Umbilical cord (tissue), 2 donors: Measurements from ENCODE around the gene GALE. TPM values are rescaled to one million over a fixed set of nuclear protein-coding genes. Genes with fewer than 3 reads are reported as not detected.

Source experiments
- DNase-seq: peaks from one replicate; pipeline ENCODE4 v3.0.0-alpha.2; 2015; ENCODE audit warnings: low spot score
- total RNA-seq: library from RNA; depleted of rRNA; stranded (reverse); fragments of >200 nt; gene quantifications from one replicate; pipeline ENCODE4 v1.2.3, GENCODE V29; 2014; ENCODE audit warnings: low replicate concordance; ENCODE audit not compliant: insufficient read depth

The GALE gene
- total RNA-seq, 1 donor from 2014 or later, result 16.6 TPM

DNA sequence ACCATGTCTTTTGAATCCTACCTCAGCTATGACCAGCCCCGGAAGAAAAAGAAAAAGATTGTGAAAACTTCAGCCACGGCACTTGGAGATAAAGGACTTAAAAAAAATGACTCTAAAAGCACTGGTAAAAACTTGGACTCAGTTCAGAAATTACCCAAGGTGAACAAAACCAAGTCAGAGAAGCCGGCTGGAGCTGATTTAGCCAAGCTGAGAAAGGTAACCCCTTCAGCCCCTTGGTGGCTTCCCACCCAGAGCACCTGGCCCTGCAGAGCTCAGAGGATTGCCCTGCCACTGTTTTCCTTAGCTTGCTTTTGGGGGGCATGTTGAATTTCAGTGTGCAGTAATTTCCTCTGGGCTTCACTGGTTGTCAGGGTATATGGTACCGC lies 48.7 kb downstream of the GALE start:
- DNase-seq, result no peak

DNA sequence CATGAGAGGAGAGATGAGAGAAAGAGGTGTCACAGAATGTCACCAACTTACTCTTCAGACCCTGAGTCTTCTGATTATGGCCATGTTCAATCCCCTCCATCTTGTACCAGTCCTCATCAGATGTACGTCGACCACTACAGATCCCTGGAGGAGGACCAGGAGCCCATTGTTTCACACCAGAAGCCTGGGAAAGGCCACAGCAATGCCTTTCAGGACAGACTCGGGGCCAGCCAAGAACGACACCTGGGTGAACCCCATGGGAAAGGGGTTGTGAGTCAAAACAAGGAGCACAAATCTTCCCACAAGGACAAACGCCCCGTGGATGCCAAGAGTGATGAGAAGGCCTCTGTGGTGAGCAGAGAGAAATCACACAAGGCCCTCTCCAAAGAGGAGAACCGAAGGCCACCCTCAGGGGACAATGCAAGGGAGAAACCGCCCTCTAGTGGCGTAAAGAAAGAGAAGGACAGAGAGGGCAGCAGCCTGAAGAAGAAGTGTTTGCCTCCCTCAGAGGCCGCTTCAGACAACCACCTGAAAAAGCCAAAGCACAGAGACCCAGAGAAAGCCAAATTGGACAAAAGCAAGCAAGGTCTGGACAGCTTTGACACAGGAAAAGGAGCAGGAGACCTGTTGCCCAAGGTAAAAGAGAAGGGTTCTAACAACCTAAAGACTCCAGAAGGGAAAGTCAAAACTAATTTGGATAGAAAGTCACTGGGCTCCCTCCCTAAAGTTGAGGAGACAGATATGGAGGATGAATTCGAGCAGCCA lies 49.3 kb downstream of the GALE start:
- no peak for DNase-seq

DNA sequence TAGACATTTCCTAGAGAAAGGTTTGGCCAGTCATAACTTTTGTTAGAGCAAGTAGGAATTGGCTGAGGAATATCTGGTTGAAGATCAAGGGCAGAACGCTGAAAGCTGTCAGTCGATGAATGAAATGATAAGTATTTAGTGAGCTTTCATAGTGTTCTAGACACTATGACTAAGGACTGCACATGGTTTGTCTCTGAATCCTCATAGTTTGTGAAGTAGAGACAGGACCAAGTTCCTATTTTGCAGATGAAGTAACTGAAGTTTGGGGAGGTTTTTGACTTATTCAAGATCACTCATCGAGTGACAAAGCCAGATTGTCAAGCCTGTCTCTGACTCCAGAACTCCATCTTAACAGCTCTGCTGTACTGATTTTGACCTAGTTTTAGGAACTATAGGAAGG lies 52.5 kb downstream of the GALE start:
- DNase-seq, result no peak

Other genes starting within 250 kb of the GALE start
- gene ID3, start 241.3 kb downstream of the GALE start, total RNA-seq, result 151 TPM
- 1,023 TPM for gene RPL11, start 108.9 kb downstream of the GALE start, total RNA-seq
- gene ELOA, start 57.3 kb downstream of the GALE start, total RNA-seq, result 21.2 TPM
- gene PITHD1, start 22.3 kb downstream of the GALE start, total RNA-seq, result 46.7 TPM
- 26.2 TPM for gene LYPLA2, start 9.6 kb downstream of the GALE start, total RNA-seq
- 57.8 TPM for gene HMGCL, start 24.7 kb upstream of the GALE start, total RNA-seq
- 20.5 TPM for gene FUCA1, start 67.5 kb upstream of the GALE start, total RNA-seq
- under 0.01 TPM for gene CNR2, start 112.6 kb upstream of the GALE start, total RNA-seq
- gene PNRC2, start 159.1 kb upstream of the GALE start, total RNA-seq, result 119 TPM
- gene SRSF10, start 179.6 kb upstream of the GALE start, total RNA-seq, result 73.9 TPM